GM21576 (cell line): ENCODE data around the gene AXDND1.
"Not testable (repeated sequence)": the region's sequence is repeated elsewhere in the genome, so short reads cannot be mapped to it uniquely, and the experiment has no call there.

ENCODE experiments used
- ATAC-seq: cut with Tn5 transposase; IDR thresholded peaks from one replicate; pipeline ENCODE4 v1.9.1; 2021; ENCODE audit warnings: mild to moderate bottlenecking, moderate library complexity; ENCODE audit not compliant: unreplicated experiment

The AXDND1 gene

GRCh38 chr1:179448437-179449149, 82.8 kb downstream of the AXDND1 start:
- ATAC-seq: no peak

- ATAC-seq: not testable (repeated sequence)
These were observed 93.9 kb downstream of the AXDND1 start for GRCh38 chr1:179459606-179460206.

GRCh38 chr1:179465661-179466060, 99.9 kb downstream of the AXDND1 start:
- ATAC-seq: not testable (repeated sequence)

GRCh38 chr1:179474713-179475112, 108.9 kb downstream of the AXDND1 start:
- no peak for ATAC-seq

- no peak for ATAC-seq
These were observed 110.7 kb downstream of the AXDND1 start for GRCh38 chr1:179476484-179476883.

- ATAC-seq: no peak
These were observed 112.6 kb downstream of the AXDND1 start for GRCh38 chr1:179478370-179478769.

GRCh38 chr1:179490611-179491010, 124.8 kb downstream of the AXDND1 start:
- ATAC-seq: no peak

- no peak for ATAC-seq
These were observed 127.6 kb downstream of the AXDND1 start for GRCh38 chr1:179493323-179493722.

GRCh38 chr1:179506199-179506598, 140.4 kb downstream of the AXDND1 start:
- ATAC-seq: no peak

- ATAC-seq: no peak
These were observed 143.6 kb downstream of the AXDND1 start for GRCh38 chr1:179509384-179509783.

GRCh38 chr1:179510038-179510437, 144.3 kb downstream of the AXDND1 start:
- ATAC-seq: peak; percentile 97

- ATAC-seq: no peak
These were observed 151.4 kb downstream of the AXDND1 start for GRCh38 chr1:179516976-179517705.

- not testable (repeated sequence) for ATAC-seq
These were observed 152.8 kb downstream of the AXDND1 start for GRCh38 chr1:179518544-179518943.

- ATAC-seq: no peak
These were observed 163.9 kb downstream of the AXDND1 start for GRCh38 chr1:179529482-179530195.

- ATAC-seq: no peak
These were observed 164.6 kb downstream of the AXDND1 start for GRCh38 chr1:179530352-179530751.

- ATAC-seq: no peak
These were observed 176.0 kb downstream of the AXDND1 start for GRCh38 chr1:179541774-179542173.

- ATAC-seq: no peak
These were observed 179.6 kb downstream of the AXDND1 start for GRCh38 chr1:179545321-179545720.

- no peak for ATAC-seq
These were observed 181.3 kb downstream of the AXDND1 start for GRCh38 chr1:179547021-179547535.

GRCh38 chr1:179548666-179549367, 183.0 kb downstream of the AXDND1 start:
- no peak for ATAC-seq

- no peak for ATAC-seq
These were observed 183.6 kb downstream of the AXDND1 start for GRCh38 chr1:179549368-179549700.
